PC-3 (cell line): ENCODE data around the gene HERPUD1.

ENCODE experiments used
- EZH2 ChIP-seq: fragments of 300-600 bp; sonication (generic); IDR thresholded peaks from one replicate; pipeline ENCODE4 v1.6.1; 2017; ENCODE audit warnings: antibody characterized with exemption, mild to moderate bottlenecking, low read length; ENCODE audit not compliant: unreplicated experiment
- TF ChIP-seq, protein P1 (sequence below): fragments of 300-600 bp; sonication (generic); conservative IDR thresholded peaks from 2 replicates; pipeline ENCODE4 v1.5.1; 2017; ENCODE audit warnings: antibody characterized with exemption, low read depth, mild to moderate bottlenecking, low read length

DNA sequence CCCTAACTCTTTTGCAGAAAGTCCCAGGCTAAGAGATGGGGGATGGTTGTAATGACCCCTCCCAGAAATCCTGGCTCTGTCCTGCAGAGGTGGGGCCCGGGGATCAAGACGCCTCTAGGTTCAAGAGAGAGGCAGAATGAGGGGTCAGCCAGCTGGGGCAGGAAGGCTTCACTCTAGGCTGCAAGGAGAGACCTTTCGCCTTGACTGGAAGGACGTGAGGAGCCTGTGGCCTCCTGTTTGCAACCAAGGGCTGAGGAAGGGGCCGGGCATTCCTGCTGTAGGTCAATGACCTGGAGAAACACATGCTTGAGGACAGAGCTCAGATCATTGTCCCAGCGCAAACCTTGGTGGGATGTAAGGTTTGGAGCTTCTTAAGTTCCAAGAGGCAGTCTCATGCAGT lies 21.1 kb downstream of the HERPUD1 start:
- TF ChIP-seq EZH2, result no peak
- TF ChIP-seq, protein P1, sequence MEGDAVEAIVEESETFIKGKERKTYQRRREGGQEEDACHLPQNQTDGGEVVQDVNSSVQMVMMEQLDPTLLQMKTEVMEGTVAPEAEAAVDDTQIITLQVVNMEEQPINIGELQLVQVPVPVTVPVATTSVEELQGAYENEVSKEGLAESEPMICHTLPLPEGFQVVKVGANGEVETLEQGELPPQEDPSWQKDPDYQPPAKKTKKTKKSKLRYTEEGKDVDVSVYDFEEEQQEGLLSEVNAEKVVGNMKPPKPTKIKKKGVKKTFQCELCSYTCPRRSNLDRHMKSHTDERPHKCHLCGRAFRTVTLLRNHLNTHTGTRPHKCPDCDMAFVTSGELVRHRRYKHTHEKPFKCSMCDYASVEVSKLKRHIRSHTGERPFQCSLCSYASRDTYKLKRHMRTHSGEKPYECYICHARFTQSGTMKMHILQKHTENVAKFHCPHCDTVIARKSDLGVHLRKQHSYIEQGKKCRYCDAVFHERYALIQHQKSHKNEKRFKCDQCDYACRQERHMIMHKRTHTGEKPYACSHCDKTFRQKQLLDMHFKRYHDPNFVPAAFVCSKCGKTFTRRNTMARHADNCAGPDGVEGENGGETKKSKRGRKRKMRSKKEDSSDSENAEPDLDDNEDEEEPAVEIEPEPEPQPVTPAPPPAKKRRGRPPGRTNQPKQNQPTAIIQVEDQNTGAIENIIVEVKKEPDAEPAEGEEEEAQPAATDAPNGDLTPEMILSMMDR, result no peak
